ENCODE results near the gene PALLD. TPM values are rescaled to one million over a fixed set of nuclear protein-coding genes. Genes with fewer than 3 reads are reported as not detected.

The PALLD gene
- total RNA-seq, 1 experiment from 2014 or later: 18.3 TPM

DNA sequence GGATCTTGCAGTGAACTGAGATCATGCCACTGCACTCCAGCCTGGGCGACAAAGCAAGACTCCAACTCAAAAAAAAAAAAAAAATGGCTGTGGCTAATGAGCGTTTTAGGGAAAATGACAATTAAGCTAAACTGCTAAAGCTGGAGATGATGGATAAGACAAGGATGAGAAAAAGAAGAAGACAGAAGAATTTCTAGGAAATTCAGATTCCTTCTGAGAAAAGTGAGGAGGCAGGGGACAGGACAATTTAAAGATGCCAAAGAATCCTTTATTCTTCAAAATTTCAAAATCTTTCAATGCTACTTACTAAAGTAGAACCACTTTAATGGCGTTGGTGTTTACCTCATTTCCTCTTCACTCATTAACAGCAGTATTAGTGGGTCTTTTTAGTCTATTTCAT, 7.7 kb downstream of the PALLD start:
- no peaks in the 10 kb centered on the region for H3K79me1 ChIP-seq (ENCODE audit: insufficient read depth, low read depth, low read length, poor library complexity, severe bottlenecking)
- no peak overlapping the region for H3K27ac ChIP-seq (ENCODE audit: insufficient read length, low read depth, low read length)
- Mint-ChIP-seq H3K36me3 (ENCODE audit: insufficient read depth in 1 of 3, low read depth in 3 of 3) (no peaks in the 10 kb centered on the region), H3K4me3 (no peak overlapping the region), H3K27ac (no peak overlapping the region), H3K27me3 (ENCODE audit: low read depth) (no peaks in the 10 kb centered on the region), H3K9me3 (no peaks in the 10 kb centered on the region), H3K4me1 (peaks cover 8% of the 10 kb centered on the region in 2 experiments)
- H3K14ac ChIP-seq (ENCODE audit: insufficient read depth, low read length): no peak overlapping the region
- no peak overlapping the region for H2BK5ac ChIP-seq (ENCODE audit: insufficient read length, low read length)
- H3K4me2 ChIP-seq (ENCODE audit: insufficient read depth, insufficient read length, low read length): no peak overlapping the region
- no peak overlapping the region for H3K4ac ChIP-seq (ENCODE audit: low read depth, low read length)
- H3K9me3 ChIP-seq (ENCODE audit: control insufficient read depth, low read depth, low read length): no peaks in the 10 kb centered on the region
- TF ChIP-seq, protein P1, sequence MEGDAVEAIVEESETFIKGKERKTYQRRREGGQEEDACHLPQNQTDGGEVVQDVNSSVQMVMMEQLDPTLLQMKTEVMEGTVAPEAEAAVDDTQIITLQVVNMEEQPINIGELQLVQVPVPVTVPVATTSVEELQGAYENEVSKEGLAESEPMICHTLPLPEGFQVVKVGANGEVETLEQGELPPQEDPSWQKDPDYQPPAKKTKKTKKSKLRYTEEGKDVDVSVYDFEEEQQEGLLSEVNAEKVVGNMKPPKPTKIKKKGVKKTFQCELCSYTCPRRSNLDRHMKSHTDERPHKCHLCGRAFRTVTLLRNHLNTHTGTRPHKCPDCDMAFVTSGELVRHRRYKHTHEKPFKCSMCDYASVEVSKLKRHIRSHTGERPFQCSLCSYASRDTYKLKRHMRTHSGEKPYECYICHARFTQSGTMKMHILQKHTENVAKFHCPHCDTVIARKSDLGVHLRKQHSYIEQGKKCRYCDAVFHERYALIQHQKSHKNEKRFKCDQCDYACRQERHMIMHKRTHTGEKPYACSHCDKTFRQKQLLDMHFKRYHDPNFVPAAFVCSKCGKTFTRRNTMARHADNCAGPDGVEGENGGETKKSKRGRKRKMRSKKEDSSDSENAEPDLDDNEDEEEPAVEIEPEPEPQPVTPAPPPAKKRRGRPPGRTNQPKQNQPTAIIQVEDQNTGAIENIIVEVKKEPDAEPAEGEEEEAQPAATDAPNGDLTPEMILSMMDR (conservative IDR thresholded peaks at IDR 0.05): no peak
- H2AFZ ChIP-seq (ENCODE audit: low read length): no peak overlapping the region
- H4K5ac ChIP-seq (ENCODE audit: insufficient read length, low read depth, low read length): no peak overlapping the region
- no peaks in the 10 kb centered on the region for H3K23me2 ChIP-seq (ENCODE audit: insufficient read length, low read depth, low read length, poor library complexity, severe bottlenecking)
- no peaks in the 10 kb centered on the region for H3K27me3 ChIP-seq (ENCODE audit: insufficient read depth, low read length)
- no peak overlapping the region for H2BK12ac ChIP-seq (ENCODE audit: insufficient read length, low read depth, low read length)
- DNase-seq: no peak
- H3K9ac ChIP-seq (ENCODE audit: extremely low read depth, insufficient read length, low read length): no peak overlapping the region
- no peak overlapping the region for H3T11ph ChIP-seq (ENCODE audit: low read length)
- no peak overlapping the region for H2BK20ac ChIP-seq (ENCODE audit: low read depth, low read length, poor library complexity, severe bottlenecking)
- H4K91ac ChIP-seq (ENCODE audit: insufficient read length, low read depth, low read length): no peak overlapping the region
- no peak overlapping the region for H2BK15ac ChIP-seq (ENCODE audit: low read depth, low read length)
- H3K23ac ChIP-seq (ENCODE audit: insufficient read length, low read depth, low read length): no peak overlapping the region
- H3K18ac ChIP-seq (ENCODE audit: insufficient read length, low read depth, low read length): no peak overlapping the region
- H4K8ac ChIP-seq (replicated peaks; ENCODE audit: insufficient read length, low read depth, low read length): no peak overlapping the region
- no peak overlapping the region for H2AK5ac ChIP-seq (ENCODE audit: insufficient read length, low read length)
- H4K20me1 ChIP-seq (ENCODE audit: control insufficient read depth, insufficient read depth, insufficient read length): no peaks in the 10 kb centered on the region
- H3K79me2 ChIP-seq (ENCODE audit: insufficient read depth, low read length): no peaks in the 10 kb centered on the region
- H3K56ac ChIP-seq (ENCODE audit: insufficient read length, low read depth, low read length): no peak overlapping the region
- H2BK120ac ChIP-seq (ENCODE audit: low read depth, low read length, poor library complexity, severe bottlenecking): no peak overlapping the region
- no peaks in the 10 kb centered on the region for H3K4me1 ChIP-seq (ENCODE audit: insufficient read depth, low read length)
- no CpG with 5 or more reads among the region's 3 CpGs for WGBS (ENCODE audit: extremely low coverage, insufficient read length, low lambda C conversion rate)

Measured in H9 (cell line).